GM19468 (cell line): ENCODE measurements around the gene B4GALNT1.
"Not testable (repeated sequence)": the region's sequence is repeated elsewhere in the genome, so short reads cannot be mapped to it uniquely, and the experiment has no call there.

Experiments
- ATAC-seq: cut with Tn5 transposase; IDR thresholded peaks from one replicate; pipeline ENCODE4 v1.9.1; 2021; ENCODE audit warnings: mild to moderate bottlenecking, moderate library complexity, moderate number of reproducible peaks; ENCODE audit not compliant: unreplicated experiment; ENCODE audit errors: extremely low read depth

B4GALNT1 gene

GRCh38 chr12:57590864-57591781 is 41.9 kb downstream of the B4GALNT1 start, which contains the start of gene PIP4K2C:
TSS of gene PIP4K2C (plus strand) at chr12:57591192. CDS start at chr12:57591290, 98 bp downstream.
- peak; percentile 58 for ATAC-seq

- ATAC-seq: no peak
These were observed 42.5 kb downstream of the B4GALNT1 start for GRCh38 chr12:57590479-57590863.

- not testable (repeated sequence) for ATAC-seq
These were observed 43.9 kb downstream of the B4GALNT1 start for GRCh38 chr12:57588951-57589610.

- no peak for ATAC-seq
These were observed 46.1 kb downstream of the B4GALNT1 start for GRCh38 chr12:57586832-57587429.

- no peak for ATAC-seq
These were observed 46.9 kb downstream of the B4GALNT1 start for GRCh38 chr12:57586128-57586527.

GRCh38 chr12:57585156-57585555 is 47.8 kb downstream of the B4GALNT1 start:
- ATAC-seq: no peak

GRCh38 chr12:57584690-57585089 is 48.3 kb downstream of the B4GALNT1 start:
- no peak for ATAC-seq

GRCh38 chr12:57584050-57584449 is 49.0 kb downstream of the B4GALNT1 start:
- no peak for ATAC-seq

GRCh38 chr12:57583008-57583831 is 49.8 kb downstream of the B4GALNT1 start:
- peak; percentile 80 for ATAC-seq

- no peak for ATAC-seq
These were observed 50.6 kb downstream of the B4GALNT1 start for GRCh38 chr12:57582440-57582839.

- ATAC-seq: no peak
These were observed 51.2 kb downstream of the B4GALNT1 start for GRCh38 chr12:57581802-57582201.

GRCh38 chr12:57580466-57580795 is 52.6 kb downstream of the B4GALNT1 start:
- ATAC-seq: no peak

GRCh38 chr12:57579677-57580465 is 53.1 kb downstream of the B4GALNT1 start:
- ATAC-seq: no peak

GRCh38 chr12:57579011-57579410 is 54.0 kb downstream of the B4GALNT1 start:
- no peak for ATAC-seq

- no peak for ATAC-seq
These were observed 54.8 kb downstream of the B4GALNT1 start for GRCh38 chr12:57577981-57578758.

GRCh38 chr12:57576613-57577160 is 56.3 kb downstream of the B4GALNT1 start:
- ATAC-seq: no peak
